Pancreas (tissue), 10 donors: ENCODE results near the gene DTD2. TPM values are rescaled to one million over a fixed set of nuclear protein-coding genes. Genes with fewer than 3 reads are reported as not detected.

Experiments used
- ATAC-seq, 4 donors: fragments of 200-7000 bp; cut with Tn5 transposase; one replicate each; pipeline versions ENCODE4 v1.8.0 to v1.9.1; 2020; ENCODE audit warnings: mild to moderate bottlenecking in 4 of 4, moderate library complexity in 4 of 4
- DNase-seq, 6 donors: peaks; one replicate each; pipeline ENCODE4 v3.0.0-alpha.2; 2020
- FAIRE-seq: peaks from 2 replicates; lab custom pipeline; 2012; peaks lifted over from hg19 to GRCh38; lab: Jason Lieb, UNC
- H3K27ac ChIP-seq, 4 donors: fragments of 200-600 bp; sonication (generic); 1 replicate in 3 of 4; 2 replicates in 1 of 4; pipeline versions ENCODE4 v1.5.0 to v1.8.0; 2020
- H3K27me3 ChIP-seq, 4 donors: fragments of 200-600 bp; one replicate each; pipeline ENCODE4 v1.8.0; 2021
- H3K36me3 ChIP-seq, 3 donors: fragments of 200-600 bp; sonication (generic) in 1 of 3; one replicate each; pipeline versions ENCODE4 v1.5.0 to v1.8.0; 2020 to 2021
- H3K4me1 ChIP-seq, 3 donors: fragments of 200-600 bp; one replicate each; pipeline ENCODE4 v1.8.0; 2021
- H3K4me3 ChIP-seq, 4 donors: fragments of 200-600 bp; sonication (generic) in 2 of 4; one replicate each; pipeline versions ENCODE4 v1.5.0 to v1.8.0; 2020 to 2021
- H3K9me3 ChIP-seq, 4 donors: fragments of 200-600 bp; one replicate each; pipeline ENCODE4 v1.8.0; 2021
- WGBS, 2 donors: extraction: QIAGEN DNeasy Blood & Tissue Kit; methylation state at CpG; one replicate each; pipeline ENCODE4 v1.1.7; 2013; 5-methylcytosine and 5-hydroxymethylcytosine counted together
- intact Hi-C, 3 donors: fragments of 100-400 bp; cut with DNase I; formaldehyde crosslinking; loops; one replicate each; pipeline versions ENCODE4 v1.11.1 to v1.14.2; 2022
- polyA plus RNA-seq, 2 donors: library from polyadenylated mRNA; stranded (reverse); fragments of 200-250 nt; gene quantifications; one replicate each; pipeline ENCODE4 v1.2.3, GENCODE V29; 2013
- total RNA-seq, 6 donors: library from RNA; stranded (reverse); fragmentation: NEBNext Ultra II Directional in 4 of 6; extraction: Animal tissue kit (Norgen Biotek cat#: 25700) in 4 of 6; gene quantifications; one replicate each; pipeline versions ENCODE4 v1.2.1 to v1.2.4, GENCODE V29; 2021 to 2023
- TF ChIP-seq, protein P1 (sequence below), 4 donors: fragments of 200-600 bp; sonication (generic) in 3 of 4; IDR thresholded peaks; one replicate each; pipeline versions ENCODE4 v1.5.0 to v1.8.0; 2021; ENCODE audit warnings: antibody characterized with exemption in 4 of 4
- donor health status: healthy with polysubstance abuse.
- donor health status: DM: no; HTN: no; CAD: no; lungs with moderate emphysema.
- donor health status: DM: no; HTN: no; CAD: no.
- donor health status: control.
- donor health status: control.
- donor health status: Bipolar disorder and iron deficiency.
- donor health status: DM: yes; HTN: yes; CAD: no.
- donor health status: DM: no; HTN: no; CAD: no.
- donor health status: DM: no; HTN: no; CAD: no.
- donor health status: DM: yes; HTN: yes; CAD: no.

DTD2 gene
- total and polyA plus RNA-seq, 8 donors, result 4.6 to 11.0 (median 8.3) TPM

DNA sequence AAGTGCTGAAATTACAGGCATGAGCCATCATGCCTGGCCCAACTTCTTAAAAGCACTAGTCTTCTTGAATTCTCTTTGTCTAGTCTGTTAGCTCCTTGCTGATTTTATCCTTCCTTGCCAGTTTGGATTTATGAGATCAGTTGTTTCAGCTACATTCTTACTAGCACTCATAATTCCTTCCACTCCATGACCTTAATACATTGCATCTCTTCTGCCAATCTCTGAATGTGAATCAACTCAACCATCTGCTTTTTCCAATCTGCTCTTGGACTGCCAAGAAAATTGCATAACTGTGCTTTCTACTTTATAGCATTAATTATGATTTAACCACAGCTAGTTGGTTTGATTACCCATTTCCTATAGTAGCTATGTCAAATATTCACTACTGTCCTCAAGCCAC, 22.0 kb downstream of the DTD2 start:
- ATAC-seq (no peak), DNase-seq (no peak), FAIRE-seq (no peak)
- H3K27ac ChIP-seq, result no peak overlapping the region
- intact Hi-C loops, result no loop called here
- no peaks in the 10 kb centered on the region for H3K9me3 ChIP-seq
- no peaks in the 10 kb centered on the region for H3K4me1 ChIP-seq
- H3K27me3 ChIP-seq, result no peaks in the 10 kb centered on the region
- TF ChIP-seq, protein P1, sequence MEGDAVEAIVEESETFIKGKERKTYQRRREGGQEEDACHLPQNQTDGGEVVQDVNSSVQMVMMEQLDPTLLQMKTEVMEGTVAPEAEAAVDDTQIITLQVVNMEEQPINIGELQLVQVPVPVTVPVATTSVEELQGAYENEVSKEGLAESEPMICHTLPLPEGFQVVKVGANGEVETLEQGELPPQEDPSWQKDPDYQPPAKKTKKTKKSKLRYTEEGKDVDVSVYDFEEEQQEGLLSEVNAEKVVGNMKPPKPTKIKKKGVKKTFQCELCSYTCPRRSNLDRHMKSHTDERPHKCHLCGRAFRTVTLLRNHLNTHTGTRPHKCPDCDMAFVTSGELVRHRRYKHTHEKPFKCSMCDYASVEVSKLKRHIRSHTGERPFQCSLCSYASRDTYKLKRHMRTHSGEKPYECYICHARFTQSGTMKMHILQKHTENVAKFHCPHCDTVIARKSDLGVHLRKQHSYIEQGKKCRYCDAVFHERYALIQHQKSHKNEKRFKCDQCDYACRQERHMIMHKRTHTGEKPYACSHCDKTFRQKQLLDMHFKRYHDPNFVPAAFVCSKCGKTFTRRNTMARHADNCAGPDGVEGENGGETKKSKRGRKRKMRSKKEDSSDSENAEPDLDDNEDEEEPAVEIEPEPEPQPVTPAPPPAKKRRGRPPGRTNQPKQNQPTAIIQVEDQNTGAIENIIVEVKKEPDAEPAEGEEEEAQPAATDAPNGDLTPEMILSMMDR (IDR thresholded peaks at IDR 0.05), result no peak
- no peak overlapping the region for H3K4me3 ChIP-seq
- no peaks in the 10 kb centered on the region for H3K36me3 ChIP-seq

DNA sequence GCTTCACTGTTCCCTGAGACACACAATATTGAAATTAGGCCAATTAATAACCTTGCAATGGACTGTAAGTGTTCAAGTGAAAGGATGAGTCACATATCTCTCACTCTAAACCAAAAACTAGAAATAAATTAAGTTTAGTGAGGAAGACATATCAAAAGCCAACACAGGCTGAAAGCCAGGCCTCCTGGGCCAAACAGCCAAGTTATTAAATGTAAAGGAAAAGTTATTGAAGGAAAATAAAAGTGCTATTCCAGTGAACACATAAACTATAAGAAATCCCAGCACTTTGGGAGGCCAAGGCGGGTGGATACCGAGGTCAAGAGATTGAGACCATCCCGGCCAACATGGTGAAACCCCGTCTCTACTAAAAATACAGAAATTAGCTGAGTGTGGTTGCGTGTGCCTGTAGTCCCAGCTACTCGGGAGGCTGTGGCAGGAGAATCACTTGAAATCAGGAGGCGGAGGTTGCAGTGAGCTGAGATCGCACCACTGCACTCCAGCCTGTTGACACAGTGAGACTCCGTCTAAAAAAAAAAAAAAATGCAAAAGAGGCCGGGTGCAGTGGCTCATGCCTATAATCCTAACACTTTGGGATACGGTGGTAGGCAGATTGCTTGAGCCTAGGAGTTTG, 26.6 kb downstream of the DTD2 start:
- 96 to 98% methylated on average over 11 of the region's 11 CpGs for WGBS, 2 donors
- FAIRE-seq, result no peak
- Histone ChIP-seq H3K9me3 (no peaks in the 10 kb centered on the region), H3K27me3 (no peaks in the 10 kb centered on the region), H3K4me3 (no peak overlapping the region), H3K36me3 (no peaks in the 10 kb centered on the region), H3K4me1 (no peaks in the 10 kb centered on the region), H3K27ac (no peak overlapping the region)
- no peak for ATAC-seq
- TF ChIP-seq, protein P1 (IDR thresholded peaks at IDR 0.05), result no peak
- intact Hi-C loops, result no loop called here
- DNase-seq, result no peak

DNA sequence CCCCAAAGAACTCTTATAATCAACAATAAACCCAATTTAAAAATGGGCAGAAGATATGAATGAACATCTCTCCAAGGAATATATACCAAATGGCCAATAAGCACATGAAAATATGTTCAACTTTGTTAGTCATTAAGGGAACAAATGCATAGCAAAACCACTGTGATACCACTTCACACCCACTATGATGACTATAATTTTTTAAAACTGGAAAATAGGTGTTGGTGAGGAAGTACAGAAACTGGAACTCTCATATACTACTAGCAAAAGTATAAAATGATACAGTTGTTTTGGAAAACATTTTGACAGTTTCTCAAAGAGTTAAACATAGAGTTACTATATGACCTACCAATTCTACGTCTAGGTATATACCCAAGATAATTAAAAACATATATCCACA, 27.5 kb downstream of the DTD2 start:
- TF ChIP-seq, protein P1 (IDR thresholded peaks at IDR 0.05), result no peak
- 88 to 90% methylated on average over 1 of the region's 1 CpG for WGBS, 2 donors
- no peak for ATAC-seq

DNA sequence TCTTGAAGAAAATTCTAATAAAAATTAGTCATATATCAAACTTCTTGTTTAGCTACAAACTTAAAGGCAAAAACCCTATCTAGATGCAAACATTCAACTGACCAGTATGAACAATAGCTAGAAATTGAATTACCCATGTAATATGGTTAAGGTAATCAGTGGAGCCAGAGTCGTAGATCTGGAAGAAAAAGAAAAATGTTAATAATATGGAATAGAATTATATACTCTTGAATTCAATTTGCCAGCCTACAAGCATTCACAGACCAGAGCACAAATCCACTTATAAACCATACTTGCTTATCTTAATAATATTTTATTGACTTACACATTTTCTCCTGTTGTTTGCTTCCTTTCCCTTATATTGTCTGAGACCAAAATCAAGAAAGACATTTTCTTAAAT, 29.3 kb downstream of the DTD2 start:
- FAIRE-seq, result no peak
- DNase-seq, result no peak
- no peak overlapping the region for H3K27ac ChIP-seq
- TF ChIP-seq, protein P1 (IDR thresholded peaks at IDR 0.05), result no peak
- H3K4me1 ChIP-seq, result no peaks in the 10 kb centered on the region
- no peaks in the 10 kb centered on the region for H3K9me3 ChIP-seq
- H3K36me3 ChIP-seq, result no peaks in the 10 kb centered on the region
- no peak overlapping the region for H3K4me3 ChIP-seq
- intact Hi-C loops, result no loop called here
- H3K27me3 ChIP-seq, result no peaks in the 10 kb centered on the region
- ATAC-seq, result no peak
- WGBS, 2 donors, result 88 to 97% methylated on average over 1 of the region's 1 CpG

More for the DNA sequence above, 27.5 kb downstream of the DTD2 start:
- Histone ChIP-seq H3K36me3 (no peaks in the 10 kb centered on the region), H3K27me3 (no peaks in the 10 kb centered on the region), H3K9me3 (no peaks in the 10 kb centered on the region), H3K27ac (no peak overlapping the region), H3K4me3 (no peak overlapping the region), H3K4me1 (no peaks in the 10 kb centered on the region)
- FAIRE-seq, result no peak
- intact Hi-C loops, result no loop called here
- DNase-seq, result no peak

DNA sequence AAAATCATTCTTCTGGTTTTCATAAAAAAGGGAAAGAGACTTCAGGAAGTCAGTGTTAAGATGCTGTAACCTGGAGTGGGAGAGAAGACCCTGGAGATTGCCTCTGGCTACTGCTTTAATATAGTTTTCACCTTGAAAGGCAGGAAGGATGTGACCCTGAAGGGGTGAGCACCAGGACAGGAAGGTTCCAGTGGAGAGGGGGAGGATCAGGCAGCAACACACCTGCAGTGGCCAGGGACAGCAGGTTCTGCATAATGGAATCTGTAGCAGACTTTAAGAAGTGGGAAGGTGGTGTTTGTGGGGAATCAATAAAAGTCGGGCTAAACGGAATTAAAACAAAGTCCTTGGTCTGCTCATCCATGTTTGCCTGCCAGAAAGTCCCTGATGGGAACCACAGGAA, 30.6 kb downstream of the DTD2 start:
- WGBS, 2 donors, result 23 to 43% methylated on average over 2 of the region's 2 CpGs

More for the DNA sequence above, 30.6 kb downstream of the DTD2 start:
- Histone ChIP-seq H3K27ac (no peak overlapping the region), H3K27me3 (no peaks in the 10 kb centered on the region), H3K36me3 (no peaks in the 10 kb centered on the region), H3K9me3 (no peaks in the 10 kb centered on the region), H3K4me1 (no peaks in the 10 kb centered on the region), H3K4me3 (no peak overlapping the region)
- intact Hi-C loops, result no loop called here
- ATAC-seq (no peak), FAIRE-seq (no peak), DNase-seq (no peak)
- TF ChIP-seq, protein P1 (IDR thresholded peaks at IDR 0.05), result no peak
